Transverse colon (tissue), 4 donors: ENCODE results near the gene LRP1B. TPM values are rescaled to one million over a fixed set of nuclear protein-coding genes. Genes with fewer than 3 reads are reported as not detected.

Source experiments
- DNase-seq: peaks from one replicate; pipeline ENCODE4 v3.0.0-alpha.2; 2019
- H3K27ac ChIP-seq, 4 donors: fragments of 200-600 bp; sonication (generic); 2 replicates each; pipeline ENCODE4 v1.5.1; 2016 to 2018; ENCODE audit warnings: inconsistent platforms in 4 of 4
- H3K27me3 ChIP-seq: fragments of 200-600 bp; sonication (generic); 2 replicates; pipeline ENCODE4 v1.5.1; 2017; ENCODE audit warnings: inconsistent platforms
- H3K36me3 ChIP-seq, 4 donors: fragments of 200-600 bp; sonication (generic); 2 replicates each; pipeline ENCODE4 v1.5.1; 2017 to 2019; ENCODE audit warnings: inconsistent platforms in 4 of 4
- H3K4me1 ChIP-seq, 4 donors: fragments of 200-600 bp; sonication (generic); 2 replicates each; pipeline ENCODE4 v1.5.1; 2017 to 2020; ENCODE audit warnings: inconsistent platforms in 4 of 4
- H3K4me3 ChIP-seq, 4 donors: fragments of 200-600 bp; sonication (generic); 1 replicate in 1 of 4; 2 replicates in 3 of 4; pipeline versions ENCODE4 v1.5.1 to v1.6.1; 2017 to 2019; ENCODE audit warnings: inconsistent platforms in 4 of 4
- H3K9me3 ChIP-seq, 2 donors: fragments of 200-600 bp; sonication (generic); 2 replicates each; pipeline ENCODE4 v1.5.1; 2017 to 2019; ENCODE audit warnings: inconsistent platforms in 2 of 2
- CTCF ChIP-seq, 5 experiments: fragments of 200-600 bp in 3 of 5; fragments of 450-650 bp in 2 of 5; sonication (generic) in 3 of 5; IDR thresholded peaks; 1 replicate in 2 of 5; 2 replicates in 3 of 5; pipeline ENCODE4 v1.5.1; 2016 to 2017; ENCODE audit warnings: antibody characterized with exemption in 5 of 5, inconsistent platforms in 3 of 5, mild to moderate bottlenecking in 2 of 5, moderate library complexity in 1 of 5
- EP300 ChIP-seq: sonication (generic); formaldehyde crosslinking; IDR thresholded peaks from one replicate; pipeline ENCODE4 v1.6.1; 2017; ENCODE audit warnings: antibody characterized with exemption, low read depth
- POLR2A ChIP-seq: fragments of 450-650 bp; IDR thresholded peaks from one replicate; pipeline ENCODE4 v1.6.1; 2016; ENCODE audit warnings: antibody characterized with exemption, mild to moderate bottlenecking, moderate library complexity
- POLR2AphosphoS5 ChIP-seq, 3 donors: sonication (generic); formaldehyde crosslinking; IDR thresholded peaks; one replicate each; pipeline ENCODE4 v1.6.1; 2016; ENCODE audit warnings: antibody characterized with exemption in 3 of 3
- whole genome bisulfite sequencing, 2 donors: methylation state at CpG; one replicate each; pipeline ENCODE4 v1.1.5; 2018; ENCODE audit warnings: low coverage in 1 of 2; 5-methylcytosine and 5-hydroxymethylcytosine counted together
- in situ Hi-C, 4 donors: fragments of 200-750 bp; cut with MboI; loops; one replicate each; pipeline versions ENCODE4 v1.15.0 to v1.15.1; 2017; ENCODE audit warnings: low sequenced_read_pairs in 3 of 4, low pct_ligation_motif_present in 1 of 4, low pct_unique_long_range_greater_than_20kb in 1 of 4
- intact Hi-C: fragments of 100-400 bp; cut with DNase I; formaldehyde crosslinking; loops from one replicate; pipeline ENCODE4 v1.15.1; 2023; ENCODE audit warnings: low total_unique reads
- total RNA-seq, 4 donors: library from RNA; depleted of rRNA; stranded (reverse); fragments of >200 nt; gene quantifications; one replicate each; pipeline ENCODE4 v1.1.0, GENCODE V29; 2016

LRP1B gene
- total RNA-seq, 4 donors from 2014 or later: 0.48 to 5.4 (median 0.82) TPM; not detected in 1

GRCh38 chr2:142008135-142008744, 122.6 kb downstream of the LRP1B start:
- intact Hi-C loops (no loop called here), in situ Hi-C loops (no loop called here)
- Histone ChIP-seq H3K36me3 (no peaks in the 10 kb centered on the region), H3K4me3 (no peak overlapping the region), H3K27me3 (no peaks in the 10 kb centered on the region), H3K4me1 (no peaks in the 10 kb centered on the region), H3K9me3 (no peaks in the 10 kb centered on the region), H3K27ac (no peak overlapping the region)
- TF ChIP-seq POLR2A (no peak), CTCF (IDR thresholded peaks at IDR 0.05) (no peak), EP300 (no peak), POLR2AphosphoS5 (IDR thresholded peaks at IDR 0.05) (no peak)
- DNase-seq: no peak
- WGBS, 2 donors: 76 to 84% methylated on average over 2 to 4 of the region's 4 CpGs

DNA sequence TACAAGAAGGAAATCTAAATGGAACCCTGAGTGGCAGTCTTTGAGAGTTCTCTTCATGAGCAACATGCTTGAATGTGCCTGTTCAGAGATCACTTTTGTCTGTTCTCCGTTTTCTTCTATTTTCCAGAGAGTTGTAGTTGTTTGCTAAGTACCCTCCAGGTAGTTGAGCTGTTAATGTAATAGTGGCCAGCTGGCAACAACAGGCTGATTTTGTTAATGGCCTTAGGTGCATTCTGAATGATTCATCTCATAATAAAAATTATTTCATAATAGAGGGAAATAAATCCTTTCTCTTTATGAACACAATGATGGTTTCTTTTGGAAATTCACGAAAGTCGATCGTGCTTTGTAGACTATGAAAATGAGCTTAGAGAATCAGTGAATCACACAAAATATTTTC, 136.8 kb downstream of the LRP1B start:
- H3K27ac ChIP-seq: no peak overlapping the region
- DNase-seq: no peak
- no peaks in the 10 kb centered on the region for H3K4me1 ChIP-seq
- no peaks in the 10 kb centered on the region for H3K9me3 ChIP-seq
- intact Hi-C loops: no loop called here
- H3K27me3 ChIP-seq: no peaks in the 10 kb centered on the region
- no peaks in the 10 kb centered on the region for H3K36me3 ChIP-seq
- 90 to 94% methylated on average over 3 to 4 of the region's 4 CpGs for WGBS, 2 donors
- H3K4me3 ChIP-seq: no peak overlapping the region
- TF ChIP-seq CTCF (IDR thresholded peaks at IDR 0.05) (no peak), POLR2A (no peak), EP300 (no peak), POLR2AphosphoS5 (IDR thresholded peaks at IDR 0.05) (no peak)
- in situ Hi-C loops: no loop called here

- Histone ChIP-seq H3K4me1 (no peaks in the 10 kb centered on the region), H3K27ac (no peak overlapping the region), H3K4me3 (no peak overlapping the region), H3K9me3 (no peaks in the 10 kb centered on the region), H3K27me3 (no peaks in the 10 kb centered on the region), H3K36me3 (no peaks in the 10 kb centered on the region)
- TF ChIP-seq POLR2AphosphoS5 (IDR thresholded peaks at IDR 0.05) (no peak), CTCF (IDR thresholded peaks at IDR 0.05) (no peak), EP300 (no peak), POLR2A (no peak)
- in situ Hi-C loops (no loop called here), intact Hi-C loops (no loop called here)
- 78 to 94% methylated on average over 1 of the region's 1 CpG for WGBS, 2 donors
- DNase-seq: no peak
Observed at GRCh38 chr2:141992695-141993094, 138.1 kb downstream of the LRP1B start.

GRCh38 chr2:141968433-141968832, 162.4 kb downstream of the LRP1B start:
- no peaks in the 10 kb centered on the region for H3K27me3 ChIP-seq
- H3K9me3 ChIP-seq: no peaks in the 10 kb centered on the region
- no peaks in the 10 kb centered on the region for H3K4me1 ChIP-seq
- H3K27ac ChIP-seq: no peak overlapping the region
- WGBS, 2 donors: 40 to 42% methylated on average over 2 of the region's 2 CpGs
- no peaks in the 10 kb centered on the region for H3K36me3 ChIP-seq
- no peak for TF ChIP-seq EP300
- intact Hi-C loops (no loop called here), in situ Hi-C loops (no loop called here)
- DNase-seq: no peak
- no peak overlapping the region for H3K4me3 ChIP-seq

- intact Hi-C loops (no loop called here), in situ Hi-C loops (no loop called here)
- Histone ChIP-seq H3K27ac (no peak overlapping the region), H3K4me3 (no peak overlapping the region), H3K36me3 (no peaks in the 10 kb centered on the region), H3K9me3 (no peaks in the 10 kb centered on the region), H3K4me1 (no peaks in the 10 kb centered on the region), H3K27me3 (no peaks in the 10 kb centered on the region)
- TF ChIP-seq CTCF (IDR thresholded peaks at IDR 0.05) (no peak), EP300 (no peak), POLR2AphosphoS5 (IDR thresholded peaks at IDR 0.05) (no peak), POLR2A (no peak)
- 29 to 44% methylated on average over 2 of the region's 2 CpGs for WGBS, 2 donors
- no peak for DNase-seq
Observed at GRCh38 chr2:141967980-141968379, 162.8 kb downstream of the LRP1B start.
